Measurements from ENCODE around the gene OR7C1.
"Not testable (repeated sequence)": the region's sequence is repeated elsewhere in the genome, so short reads cannot be mapped to it uniquely, and the experiment has no call there.

The OR7C1 gene

DNA sequence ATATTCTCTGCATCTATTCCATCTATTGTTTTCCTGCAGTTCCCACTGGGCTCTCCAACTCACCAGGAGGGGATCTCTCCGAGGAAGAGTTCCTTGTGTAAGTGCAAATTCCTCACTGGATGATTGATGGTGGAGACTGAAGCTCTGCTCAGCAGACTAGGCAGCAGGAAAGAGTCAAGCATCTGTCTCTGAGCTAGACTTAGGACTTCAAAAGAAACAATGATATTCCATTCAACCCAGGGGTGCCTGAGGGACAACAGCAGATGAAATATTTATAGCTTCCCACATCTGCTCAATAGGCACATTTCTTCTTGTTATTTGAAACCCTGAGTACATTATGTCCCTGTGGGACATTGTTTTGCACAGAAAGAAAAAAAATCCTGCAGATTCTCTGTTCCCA lies at the start of gene OR7C1, which contains the start of gene OR7A5:
Gene OR7C1 (minus strand): TSS at position 175 of the 400 bp plus-strand sequence. CDS start 35,049 bp downstream, outside the sequence.
Gene OR7A5 (minus strand): TSS at position 175 of the 400 bp plus-strand sequence. CDS start 6,944 bp downstream, outside the sequence.
- in situ Hi-C loops (cut with MboI; ENCODE audit: low sequenced_read_pairs) = no loop called here

GRCh38 chr19:14871619-14872230 lies 36.7 kb upstream of the OR7C1 start:
- in situ Hi-C loops (cut with MboI; ENCODE audit: low sequenced_read_pairs) = no loop called here

DNA sequence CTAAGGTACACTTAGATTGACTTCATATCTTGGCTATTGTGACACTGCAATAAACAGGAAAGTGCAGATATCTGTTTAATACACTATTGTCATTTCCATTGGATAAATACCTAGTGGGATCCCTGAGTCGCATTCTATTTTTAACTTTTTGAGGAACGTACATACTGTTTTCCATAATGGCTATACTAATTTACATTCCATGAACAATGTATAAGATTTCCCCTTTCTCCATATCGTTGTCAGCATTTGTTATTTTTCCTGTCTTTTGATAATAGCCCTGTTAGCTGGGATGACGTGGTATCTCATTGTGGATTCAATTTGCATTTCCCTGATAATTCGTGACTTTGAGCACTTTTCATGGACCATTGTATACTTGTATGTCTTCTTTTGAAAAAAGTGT lies 33.5 kb upstream of the OR7C1 start:
- in situ Hi-C loops (cut with MboI; ENCODE audit: low sequenced_read_pairs) = no loop called here

DNA sequence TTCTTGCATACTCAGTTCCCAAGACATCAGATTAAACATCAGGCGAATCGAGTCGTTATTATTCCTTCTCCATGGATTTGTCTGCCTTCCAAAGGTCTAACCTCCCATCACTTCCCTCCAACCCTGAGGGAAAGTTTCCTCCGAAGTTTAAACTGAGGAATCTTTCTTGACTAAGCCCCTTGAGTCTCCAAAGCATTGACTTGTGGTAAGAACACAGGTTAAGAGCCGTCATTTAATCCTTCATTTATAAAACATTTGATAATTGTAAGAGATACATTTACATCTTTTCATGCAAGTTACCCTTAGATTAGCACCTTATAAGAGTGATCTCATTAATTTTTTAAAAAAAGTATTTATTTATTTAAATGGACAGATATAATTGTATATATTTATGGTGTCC lies 13.8 kb upstream of the OR7C1 start, which contains the start of gene OR7A10:
Gene OR7A10 (minus strand): TSS at position 101 of the 400 bp plus-strand sequence. CDS start 7,045 bp downstream, outside the sequence.
- in situ Hi-C loops (cut with MboI; ENCODE audit: low sequenced_read_pairs) = no loop called here

DNA sequence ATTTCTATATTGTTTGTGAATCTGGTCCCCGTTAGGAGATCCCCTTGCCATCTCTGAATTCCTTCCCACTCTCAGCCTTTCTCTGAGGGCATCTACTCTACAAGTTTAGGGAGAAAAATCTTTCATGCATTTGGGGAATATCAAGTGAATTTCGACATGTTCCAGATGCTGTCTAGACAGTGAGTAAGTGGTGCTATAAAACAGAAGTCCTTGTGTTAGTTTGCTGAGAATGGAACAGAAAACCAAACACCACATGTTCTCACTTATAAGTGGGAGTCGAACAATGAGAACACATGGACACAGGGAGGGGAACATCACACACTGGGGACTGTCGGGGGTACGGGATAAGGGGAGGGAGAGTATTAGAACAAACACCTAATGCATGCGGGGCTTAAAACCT lies 8.6 kb upstream of the OR7C1 start:
- in situ Hi-C loops (cut with MboI; ENCODE audit: low sequenced_read_pairs) = no loop called here

GRCh38 chr19:14843169-14843568 lies 8.2 kb upstream of the OR7C1 start:
- in situ Hi-C loops (cut with MboI; ENCODE audit: low sequenced_read_pairs) = no loop called here

- in situ Hi-C loops (cut with MboI; ENCODE audit: low sequenced_read_pairs) = no loop called here
These were observed 5.2 kb upstream of the OR7C1 start for GRCh38 chr19:14840206-14840605.

- in situ Hi-C loops (cut with MboI; ENCODE audit: low sequenced_read_pairs) = no loop called here
These were observed 2.4 kb upstream of the OR7C1 start for GRCh38 chr19:14837391-14837790.

DNA sequence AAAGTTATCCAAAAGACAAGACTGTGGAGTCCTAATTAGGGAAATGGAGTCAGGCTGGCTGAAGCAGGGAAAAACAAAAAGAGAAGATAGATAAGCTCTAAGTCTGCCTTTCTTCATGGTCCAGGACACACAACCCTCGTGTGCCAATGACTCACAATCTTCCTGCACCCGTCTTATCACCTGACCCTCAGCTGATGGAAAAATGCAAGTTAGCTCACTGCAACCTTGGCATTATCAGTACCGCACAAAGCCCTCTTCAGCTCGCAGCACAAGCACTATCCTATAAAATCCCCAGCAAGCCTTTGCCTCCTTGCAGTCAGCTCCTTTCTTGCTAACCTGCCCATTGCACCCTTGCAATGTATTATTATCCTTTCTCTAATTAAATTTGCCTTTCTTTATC lies 4.3 kb downstream of the OR7C1 start:
- in situ Hi-C loops (cut with MboI; ENCODE audit: low sequenced_read_pairs) = no loop called here

GRCh38 chr19:14826006-14826405 lies 9.0 kb downstream of the OR7C1 start:
- in situ Hi-C loops (cut with MboI; ENCODE audit: low sequenced_read_pairs) = no loop called here

DNA sequence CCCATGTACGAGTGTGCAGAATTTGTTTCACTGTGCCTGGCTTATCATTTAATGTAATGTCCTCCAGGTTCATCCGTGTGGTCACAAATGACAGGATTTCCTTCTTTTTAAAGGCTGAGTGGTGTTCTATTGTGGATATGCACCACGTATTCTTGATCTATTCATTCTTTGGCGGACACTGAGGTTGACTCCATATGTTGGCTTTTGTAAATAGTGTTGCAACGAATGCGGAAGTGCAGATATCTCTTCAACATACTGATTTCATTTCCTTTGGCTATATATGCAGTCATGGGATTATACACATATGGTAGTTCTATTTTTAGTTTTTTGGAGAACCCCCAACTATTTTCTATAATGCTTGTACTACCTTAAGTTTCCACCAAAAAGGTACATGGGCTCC lies 13.0 kb downstream of the OR7C1 start:
- in situ Hi-C loops (cut with MboI; ENCODE audit: low sequenced_read_pairs) = no loop called here

DNA sequence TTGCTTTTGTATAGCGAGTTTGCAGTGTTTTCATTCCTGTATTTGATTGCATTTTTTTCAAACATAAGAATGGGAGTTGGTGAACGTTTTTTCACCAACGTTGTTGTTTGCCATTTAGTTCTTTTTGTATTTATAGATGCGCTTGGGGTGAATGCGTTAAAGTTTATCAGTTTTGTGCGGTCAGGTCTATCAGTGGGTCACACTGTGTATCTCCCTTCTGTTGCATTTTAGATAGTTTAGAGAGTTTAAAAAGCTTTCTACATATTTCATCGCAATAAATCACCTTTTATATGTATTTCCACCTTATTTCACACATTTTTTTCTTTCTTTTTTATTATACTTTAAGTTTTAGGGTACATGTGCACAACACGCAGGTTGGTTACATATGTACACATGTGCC lies 16.4 kb downstream of the OR7C1 start:
- in situ Hi-C loops (cut with MboI; ENCODE audit: low sequenced_read_pairs) = no loop called here

- in situ Hi-C loops (cut with MboI; ENCODE audit: low sequenced_read_pairs) = no loop called here
These were observed 17.9 kb downstream of the OR7C1 start for GRCh38 chr19:14817052-14817451.

- in situ Hi-C loops (cut with MboI; ENCODE audit: low sequenced_read_pairs) = no loop called here
These were observed 19.9 kb downstream of the OR7C1 start for GRCh38 chr19:14814982-14815652.

- in situ Hi-C loops (cut with MboI; ENCODE audit: low sequenced_read_pairs) = no loop called here
These were observed 25.5 kb downstream of the OR7C1 start for GRCh38 chr19:14809272-14810057.

- in situ Hi-C loops (cut with MboI; ENCODE audit: low sequenced_read_pairs) = no loop called here
These were observed 30.2 kb downstream of the OR7C1 start for GRCh38 chr19:14804765-14805164.

- in situ Hi-C loops (cut with MboI; ENCODE audit: low sequenced_read_pairs) = no loop called here
These were observed 36.2 kb downstream of the OR7C1 start for GRCh38 chr19:14798760-14799159.

GRCh38 chr19:14796021-14796420 lies 39.0 kb downstream of the OR7C1 start:
- in situ Hi-C loops (cut with MboI; ENCODE audit: low sequenced_read_pairs) = no loop called here

DNA sequence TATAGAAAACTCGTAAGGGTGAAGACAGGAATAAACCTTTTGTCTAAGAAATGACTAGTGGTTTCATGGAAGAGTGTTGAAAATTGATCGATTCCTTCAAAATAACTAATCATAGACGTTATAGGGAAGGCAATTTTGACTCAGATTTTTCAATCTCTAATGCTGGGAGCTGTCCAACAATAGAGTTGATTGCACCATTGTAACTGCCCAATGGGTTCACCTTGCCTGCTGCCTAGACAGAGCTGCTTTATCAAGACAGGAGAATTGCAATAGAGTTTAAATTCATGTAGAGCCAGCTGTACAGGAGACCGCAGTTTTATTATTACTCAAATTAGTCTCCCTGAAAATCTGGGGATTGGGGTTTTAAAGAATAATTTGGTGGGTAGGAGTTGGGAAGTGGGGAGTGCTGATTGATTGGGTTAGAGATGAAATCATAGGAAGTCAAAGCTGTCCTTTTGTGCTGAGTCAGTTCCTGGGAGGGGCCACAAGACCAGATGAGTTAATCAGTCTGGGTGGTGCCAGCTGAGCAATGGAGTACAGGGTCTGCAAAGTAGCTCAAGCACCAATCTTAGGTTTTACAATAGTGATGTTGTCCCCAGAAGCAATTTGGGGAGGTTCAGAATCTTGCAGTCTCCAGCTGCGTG lies 39.8 kb downstream of the OR7C1 start:
- in situ Hi-C loops (cut with MboI; ENCODE audit: low sequenced_read_pairs) = no loop called here

DNA sequence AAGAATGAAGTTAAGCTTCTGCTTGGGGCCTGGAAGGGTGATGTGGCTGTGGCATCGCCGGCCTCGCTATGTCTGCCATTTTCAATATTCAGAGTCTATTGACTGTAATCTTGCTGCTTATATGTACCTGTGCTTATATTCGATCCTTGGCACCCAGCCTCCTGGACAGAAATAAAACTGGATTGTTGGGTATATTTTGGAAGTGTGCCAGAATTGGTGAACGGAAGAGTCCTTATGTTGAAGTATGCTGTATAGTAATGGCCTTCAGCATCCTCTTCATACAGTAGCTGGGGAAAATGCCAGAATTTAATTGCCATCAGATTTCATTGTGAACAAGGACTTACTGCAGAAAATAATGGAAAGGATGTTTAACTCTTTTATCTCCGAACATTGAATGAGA lies 42.7 kb downstream of the OR7C1 start:
- in situ Hi-C loops (cut with MboI; ENCODE audit: low sequenced_read_pairs) = not testable (repeated sequence)

- in situ Hi-C loops (cut with MboI; ENCODE audit: low sequenced_read_pairs) = no loop called here
These were observed 48.5 kb downstream of the OR7C1 start for GRCh38 chr19:14786421-14786851.

Measured in hTERT RPE-1 (cell line).